NCI-H2196 treated with DMSO at 0.1 percent for 48 hours (cell line): Measurements from ENCODE around the gene ARMH2.

Experiments used
- DNase-seq: peaks from one replicate; lab custom pipeline; 2025; ENCODE audit not compliant: unreplicated experiment; lab: John Stamatoyannopoulos, UW

The ARMH2 gene

DNA sequence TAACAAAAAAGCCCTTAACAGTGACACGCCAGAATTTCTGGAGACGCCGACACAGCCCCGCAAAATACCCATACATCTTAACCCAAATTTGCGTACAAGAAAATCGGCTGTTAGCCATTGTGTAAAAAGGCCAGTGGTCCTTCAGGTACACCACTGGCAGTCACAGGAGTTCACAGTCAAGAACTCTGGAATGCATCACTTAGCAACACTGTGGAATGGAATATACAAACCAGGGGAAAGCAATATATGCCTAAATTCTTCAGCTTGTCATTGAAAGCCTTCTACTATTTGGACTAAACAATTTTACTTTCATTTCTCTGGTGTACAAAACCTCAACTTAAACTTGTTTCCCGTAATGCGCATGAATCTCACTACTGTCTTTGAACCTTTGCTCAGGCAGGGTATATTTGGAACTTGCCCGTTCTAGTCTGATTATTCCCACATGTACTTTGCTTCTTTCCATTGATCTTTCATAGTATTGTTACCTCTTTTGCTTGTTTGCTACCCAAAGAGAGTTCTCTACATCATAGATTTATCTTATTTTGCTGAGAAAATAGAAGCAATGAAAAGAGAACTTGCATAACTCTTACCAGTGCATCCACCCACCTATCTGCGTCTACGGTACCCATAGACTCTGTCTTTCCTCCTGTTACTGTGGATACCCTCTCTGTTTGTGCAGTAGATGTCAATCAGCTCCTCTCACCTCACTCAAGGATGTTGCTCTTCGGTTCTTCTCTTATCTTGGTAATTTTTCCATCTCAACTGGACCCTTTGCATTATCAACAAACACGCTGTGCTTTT, at the start of gene ARMH2:
TSS of gene ARMH2 (minus strand) at position 178 of the 801 bp plus-strand sequence. CDS start at position 118, 60 bp downstream.
- no peak for DNase-seq

DNA sequence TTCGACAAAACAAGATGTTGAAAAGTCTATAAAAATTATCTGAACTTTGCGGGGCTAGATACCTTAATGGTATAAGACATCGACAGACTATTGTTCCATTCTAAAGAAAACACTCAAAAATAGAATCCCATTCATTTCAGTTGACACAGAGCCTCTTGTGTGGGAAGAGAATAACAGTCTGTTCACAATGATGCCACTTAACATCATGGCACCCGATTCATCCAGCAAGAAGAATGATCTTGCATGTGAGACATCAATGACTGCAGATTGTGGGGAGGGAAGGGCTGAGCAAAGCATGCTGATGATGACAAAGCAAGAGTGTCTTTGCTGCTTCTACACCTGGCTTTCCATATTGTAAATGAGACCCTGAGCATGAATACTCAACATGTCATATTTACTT, 49.7 kb upstream of the ARMH2 start:
- DNase-seq = no peak

- no peak for DNase-seq
Measured at GRCh38 chr6:24847402-24847801, 48.7 kb upstream of the ARMH2 start.

DNA sequence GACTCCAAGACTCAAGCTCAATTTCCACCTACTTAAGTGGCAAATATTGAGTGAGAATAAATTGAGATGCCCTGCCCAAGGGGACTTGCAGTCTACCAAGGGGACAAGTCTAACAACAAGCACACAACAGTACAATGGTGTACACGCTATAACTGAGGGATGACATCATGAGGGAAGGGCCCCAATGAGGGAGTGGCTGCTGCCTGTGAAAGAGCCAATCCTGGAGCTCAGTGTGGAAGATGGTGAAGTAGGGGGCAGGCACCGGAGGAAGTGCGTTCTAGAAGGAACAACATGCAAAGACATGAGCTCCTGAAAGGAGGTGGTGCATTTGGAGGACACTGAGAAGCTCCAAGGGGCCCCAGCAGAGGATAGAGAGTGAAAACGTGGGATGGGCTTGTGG, 46.9 kb upstream of the ARMH2 start:
- no peak for DNase-seq

GRCh38 chr6:24844903-24845302, 46.2 kb upstream of the ARMH2 start:
- no peak for DNase-seq

DNA sequence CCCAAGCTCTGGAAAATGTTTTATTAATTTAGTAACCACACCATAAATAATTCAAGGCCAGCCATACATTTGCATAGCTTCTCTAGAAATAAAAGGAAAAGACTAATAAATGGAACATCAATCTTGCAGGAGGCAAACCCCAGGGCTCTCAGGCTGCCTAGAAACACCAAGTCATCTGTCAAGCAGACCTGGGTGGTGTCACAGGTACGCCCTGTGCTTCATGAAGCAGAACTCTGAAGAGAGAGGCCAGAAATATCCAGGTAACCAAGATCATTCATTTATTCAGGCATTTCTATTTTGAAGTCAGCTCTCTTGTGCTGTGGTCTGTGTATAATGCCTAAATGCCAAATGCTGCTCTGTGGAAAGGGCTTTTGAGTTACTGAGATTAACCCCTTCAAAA, 45.3 kb upstream of the ARMH2 start:
- DNase-seq = no peak

GRCh38 chr6:24840187-24840586, 41.5 kb upstream of the ARMH2 start:
- no peak for DNase-seq

DNA sequence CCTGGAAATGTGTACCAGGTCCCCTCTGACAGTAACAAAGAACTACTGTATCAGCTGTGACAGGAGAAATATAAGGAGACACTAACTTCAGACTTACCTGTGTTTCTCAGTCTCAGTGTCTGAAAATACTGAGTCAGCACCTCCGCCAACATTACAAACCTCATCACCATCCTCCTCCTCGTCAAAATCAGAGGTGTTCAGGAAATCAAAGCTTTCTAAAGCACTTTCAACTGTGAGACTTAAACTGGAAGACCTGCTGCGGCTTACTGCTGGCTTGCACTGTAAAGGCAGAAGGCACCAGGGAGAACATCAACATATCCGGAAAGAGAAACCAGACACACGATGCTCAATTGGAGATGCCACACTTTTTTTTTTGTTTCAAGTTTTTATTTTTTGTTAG, 40.3 kb upstream of the ARMH2 start:
- no peak for DNase-seq

DNA sequence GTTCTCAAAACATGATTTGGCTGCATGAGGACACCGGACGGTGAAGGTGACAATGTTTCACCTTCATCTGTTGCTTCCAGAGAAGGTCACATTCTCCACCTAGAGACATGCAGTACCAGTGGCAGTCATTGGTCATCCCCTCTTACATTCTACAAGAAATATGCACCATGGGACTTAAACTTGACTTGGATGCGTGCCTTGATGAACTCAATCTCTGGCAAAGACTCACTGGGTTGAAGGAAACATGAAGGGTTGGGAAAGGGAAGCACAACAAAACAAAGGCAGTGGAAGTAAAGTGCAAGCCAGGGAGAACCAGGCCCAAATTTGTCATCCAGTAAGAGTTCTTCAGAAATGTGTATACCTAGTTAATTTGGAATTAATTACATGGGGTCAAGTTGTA, 39.4 kb upstream of the ARMH2 start:
- no peak for DNase-seq

DNA sequence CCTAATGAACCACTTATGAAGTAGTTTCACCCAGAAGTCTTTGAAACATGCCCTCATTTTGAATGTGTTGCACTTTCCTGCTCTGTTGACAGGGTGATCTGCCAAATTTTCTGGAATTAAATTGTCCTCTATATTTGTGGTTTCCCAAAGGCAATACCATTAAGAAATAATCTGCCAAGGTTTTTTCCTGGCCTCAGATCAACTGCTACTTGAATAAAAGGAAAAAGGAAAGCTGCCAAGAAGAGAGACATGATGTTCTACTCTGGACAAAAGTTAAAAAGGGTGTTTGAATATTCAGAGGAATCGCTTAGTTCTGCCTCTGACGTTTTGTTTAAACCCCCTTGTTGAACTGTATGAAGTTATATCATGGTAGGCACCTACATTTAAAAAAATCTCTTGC, 37.4 kb upstream of the ARMH2 start:
- no peak for DNase-seq

GRCh38 chr6:24833711-24834386, 35.1 kb upstream of the ARMH2 start:
- DNase-seq = no peak

DNA sequence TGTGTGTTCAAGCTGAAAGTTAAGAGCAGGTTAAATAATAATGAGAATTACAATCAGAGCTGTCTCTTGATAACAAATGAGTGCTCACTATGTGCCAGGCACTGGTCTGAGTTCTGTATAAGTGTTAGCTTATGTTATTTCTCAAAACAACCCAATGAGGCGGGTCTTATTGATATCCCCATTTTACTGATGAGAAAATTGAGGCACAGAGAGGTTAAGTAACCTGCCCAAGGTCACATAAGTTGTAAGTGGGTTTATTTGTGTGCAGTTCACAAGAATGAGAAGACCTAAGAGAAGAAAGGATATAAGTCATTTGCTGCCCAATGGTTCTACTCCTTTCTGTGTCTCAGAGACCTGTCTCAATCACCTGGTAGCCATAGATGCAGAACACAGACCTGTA, 34.1 kb upstream of the ARMH2 start:
- no peak for DNase-seq

DNA sequence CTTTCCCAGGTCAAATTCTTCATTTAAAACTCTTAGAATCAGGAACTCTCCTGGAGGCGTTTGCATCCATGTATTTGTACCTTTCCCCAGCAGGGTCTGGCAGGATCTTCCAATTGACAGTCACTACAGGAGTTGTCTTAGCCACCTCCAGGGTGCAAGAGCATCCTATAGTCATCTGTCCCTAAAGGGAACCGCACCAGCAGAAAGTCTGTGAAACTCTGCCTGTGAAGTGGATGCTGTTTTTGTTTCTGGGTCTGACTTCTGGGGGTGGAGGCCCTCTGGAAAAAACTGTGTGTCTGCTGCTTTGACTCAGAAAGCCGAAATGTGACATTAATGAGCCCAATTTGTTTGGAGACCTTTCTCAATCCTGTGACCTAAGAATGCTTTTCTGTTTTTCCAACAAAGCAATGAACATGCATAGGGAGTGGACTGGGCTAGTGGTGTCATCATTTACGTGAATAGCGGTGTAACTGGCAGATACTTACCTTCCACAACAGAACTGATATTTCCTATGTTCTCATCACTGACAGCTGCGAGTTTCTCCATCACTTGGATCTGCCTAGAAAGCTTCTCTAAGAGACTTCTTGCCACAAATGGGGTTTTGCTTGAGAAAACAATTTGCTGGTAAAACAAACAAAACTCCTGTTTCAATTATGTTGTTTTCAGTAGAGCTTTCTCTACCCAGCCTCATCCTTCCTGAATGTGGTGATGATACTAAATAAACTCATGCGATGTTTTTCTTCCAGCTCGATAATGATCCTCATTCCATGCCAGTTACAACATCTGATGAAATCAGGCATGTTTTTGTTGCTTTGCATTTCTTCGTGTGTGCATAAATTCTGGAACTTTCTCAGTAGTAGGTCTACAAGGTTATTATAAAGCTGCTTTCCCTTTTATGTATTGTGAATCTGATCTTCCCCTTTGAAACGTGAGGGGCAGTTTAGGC, 33.3 kb upstream of the ARMH2 start:
- no peak for DNase-seq

DNA sequence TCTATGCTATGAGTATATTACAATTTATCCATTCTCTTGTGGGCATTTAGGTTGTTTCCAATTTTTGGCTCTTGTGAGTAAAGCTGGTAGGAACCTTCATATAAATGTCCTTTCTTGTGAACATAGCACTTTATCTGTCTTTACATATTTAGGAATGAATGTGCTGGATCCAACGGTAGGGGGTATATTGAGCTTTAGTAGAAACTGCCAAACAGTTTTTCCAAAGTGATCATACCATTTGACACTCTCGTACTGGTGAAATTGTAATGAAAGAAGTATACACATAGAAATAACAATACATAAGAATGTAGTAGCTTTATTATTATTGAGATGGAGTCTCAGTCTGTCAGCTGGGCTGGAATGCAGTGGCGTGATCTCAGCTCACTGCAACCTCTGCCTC, 30.9 kb upstream of the ARMH2 start:
- no peak for DNase-seq

- DNase-seq = no peak
Measured at GRCh38 chr6:24827970-24828369, 29.3 kb upstream of the ARMH2 start.

DNA sequence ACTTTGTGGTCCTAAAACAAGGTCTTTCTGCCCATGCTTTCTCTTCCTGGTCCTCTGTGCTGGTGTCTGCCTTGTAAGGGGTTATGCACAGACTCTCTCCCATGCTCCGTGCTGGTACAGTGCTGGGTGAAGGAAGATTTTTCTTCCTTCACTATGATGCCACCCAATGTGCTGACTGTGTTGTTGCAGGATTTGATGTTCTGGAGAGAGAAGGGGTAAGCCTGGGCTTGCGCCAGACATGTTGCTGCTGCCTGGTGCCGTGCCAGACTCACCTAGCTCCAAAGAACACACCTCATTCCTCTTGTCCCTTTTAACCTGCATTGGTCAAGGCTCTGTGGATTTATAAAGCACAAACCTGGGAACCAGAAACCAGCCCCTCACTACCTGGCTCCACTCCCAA, 28.4 kb upstream of the ARMH2 start:
- DNase-seq = no peak

- no peak for DNase-seq
Measured at GRCh38 chr6:24825130-24825630, 26.5 kb upstream of the ARMH2 start.

GRCh38 chr6:24824142-24824938, 25.6 kb upstream of the ARMH2 start:
- no peak for DNase-seq

DNA sequence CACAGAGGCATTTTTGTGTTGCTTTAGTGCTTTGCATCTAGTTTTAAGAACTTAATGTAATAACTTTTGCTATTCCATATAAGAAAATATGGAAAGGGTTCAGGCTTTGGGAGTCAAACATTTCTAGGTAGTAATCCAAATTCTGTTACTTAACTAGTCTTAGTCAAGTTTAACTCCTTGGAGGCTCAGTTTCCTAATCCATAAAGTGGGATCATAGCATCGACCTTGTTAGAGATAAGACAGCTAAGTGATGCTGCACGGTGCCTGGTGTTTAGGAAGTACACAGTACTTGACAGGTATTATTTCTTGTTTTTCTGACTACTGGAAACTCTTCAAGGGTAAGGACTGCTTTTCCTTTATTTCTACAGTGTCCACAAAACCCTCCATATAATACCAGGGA, 24.5 kb upstream of the ARMH2 start:
- DNase-seq = no peak

DNA sequence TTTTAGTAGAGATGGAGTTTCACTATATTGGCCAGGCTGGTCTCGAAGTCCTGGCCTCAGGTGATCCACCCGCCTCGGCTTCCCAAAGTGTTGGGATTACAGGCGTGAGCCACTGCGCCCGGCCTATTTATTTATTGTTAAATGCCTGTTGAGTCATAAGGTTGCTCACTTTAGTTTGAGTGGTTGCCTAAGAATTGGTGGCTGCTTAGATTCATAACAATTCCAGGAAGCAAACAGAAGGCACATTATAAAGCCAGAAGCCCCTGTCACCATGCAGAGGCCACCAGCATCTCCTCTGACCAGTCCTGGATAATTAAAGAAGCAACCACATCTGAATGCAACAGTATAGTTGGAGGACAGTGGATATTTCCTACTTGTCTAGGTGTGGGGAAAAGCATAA, 24.0 kb upstream of the ARMH2 start:
- no peak for DNase-seq
